Cardiac septum (tissue), 1 donor: ENCODE data around the gene BABAM2. TPM values are rescaled to one million over a fixed set of nuclear protein-coding genes. Genes with fewer than 3 reads are reported as not detected.
"Not testable (repeated sequence)": the region's sequence is repeated elsewhere in the genome, so short reads cannot be mapped to it uniquely, and the experiment has no call there.

Source experiments
- DNase-seq: peaks from one replicate; pipeline ENCODE4 v3.0.0-alpha.2; 2020; ENCODE audit warnings: low spot score
- intact Hi-C: fragments of 100-400 bp; cut with DNase I; formaldehyde crosslinking; loops from one replicate; pipeline ENCODE4 v1.14.0; 2022
- total RNA-seq: library from RNA; stranded (reverse); fragmentation: NEBNext Ultra II Directional; extraction: Animal tissue kit (Norgen Biotek cat#: 25700); gene quantifications from one replicate; pipeline ENCODE4 v1.2.1, GENCODE V29; 2021
- donor health status: DM: no; HTN: no; CAD: no.

The BABAM2 gene
- total RNA-seq, 1 donor from 2014 or later: 63.4 TPM

DNA sequence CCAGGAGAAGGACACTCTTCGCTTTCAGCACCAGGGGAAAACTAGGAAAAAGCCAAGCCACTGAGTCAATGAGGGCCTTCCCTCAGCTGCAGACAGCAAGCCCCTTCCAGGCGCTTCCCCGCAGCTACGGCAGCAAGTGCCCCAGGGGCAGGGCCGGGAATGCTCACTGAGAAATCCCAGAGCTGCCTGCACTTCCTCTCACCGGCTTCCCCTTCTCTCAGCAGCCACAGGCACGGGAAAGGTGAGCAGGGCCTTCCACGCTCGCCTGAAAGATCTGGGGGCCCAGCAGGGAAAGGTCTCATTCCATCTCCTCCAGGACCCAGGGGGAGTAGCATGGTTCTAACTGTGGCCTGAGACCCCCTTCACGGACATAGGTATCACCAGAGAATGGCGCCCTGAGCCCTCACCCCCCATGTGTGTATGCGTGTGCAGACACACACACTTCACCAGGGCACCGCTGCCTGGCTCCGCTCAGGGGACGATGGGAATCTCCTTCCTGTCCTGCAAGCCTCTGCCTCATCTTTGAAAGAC is 472.5 kb downstream of the BABAM2 start:
- DNase-seq: no peak

DNA sequence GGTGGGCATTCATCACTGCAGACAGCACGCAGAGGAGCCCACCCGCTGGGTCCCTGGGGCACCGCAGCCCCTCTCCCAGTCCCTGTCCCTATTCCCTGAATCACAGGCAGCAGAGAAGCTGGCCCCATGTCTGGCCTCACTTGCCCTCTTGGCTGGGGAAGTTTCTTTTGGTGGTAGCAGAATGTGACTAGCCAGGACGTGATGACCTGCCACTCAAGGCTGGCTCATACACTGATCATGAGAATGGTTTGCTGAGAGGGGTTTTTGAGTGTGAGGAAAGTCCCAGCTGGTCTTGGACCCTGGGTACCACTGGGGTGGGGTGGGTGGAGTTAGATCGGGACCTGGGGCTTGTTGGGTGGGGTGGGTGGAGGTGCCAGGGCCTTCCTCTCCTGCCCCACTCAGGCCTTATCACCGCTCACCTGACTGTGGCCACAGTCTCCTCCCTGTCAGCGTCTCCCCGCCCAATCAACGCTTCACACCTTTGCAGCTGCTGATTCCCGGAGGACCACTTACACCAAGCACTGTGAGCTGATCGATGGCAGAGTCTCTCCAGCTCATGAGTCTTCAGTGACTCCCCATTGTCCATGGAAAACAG is 473.3 kb downstream of the BABAM2 start:
- no peak for DNase-seq
- intact Hi-C loops: no loop called here

More for the DNA sequence above, 472.5 kb downstream of the BABAM2 start:
- intact Hi-C loops: no loop called here

DNA sequence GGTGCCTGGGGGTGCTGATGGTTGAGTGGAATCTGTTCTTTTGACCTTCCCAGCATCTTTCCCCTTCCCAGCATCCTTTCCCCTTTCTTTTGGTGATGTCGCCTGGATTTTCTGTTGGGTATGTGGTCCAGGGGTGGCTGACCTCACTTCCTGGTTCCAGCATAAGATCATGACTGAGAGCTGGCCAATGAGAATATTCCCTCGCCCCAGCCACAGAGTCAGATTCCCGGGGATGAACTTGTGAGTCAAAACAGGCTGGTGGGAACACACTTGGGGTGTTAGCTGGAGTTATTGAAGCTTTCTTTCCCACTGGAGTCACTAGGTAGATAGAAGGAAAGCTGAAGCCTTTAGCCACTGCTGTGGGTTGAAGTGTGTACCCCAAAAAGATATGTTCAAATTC is 474.1 kb downstream of the BABAM2 start:
- intact Hi-C loops: no loop called here
- no peak for DNase-seq

DNA sequence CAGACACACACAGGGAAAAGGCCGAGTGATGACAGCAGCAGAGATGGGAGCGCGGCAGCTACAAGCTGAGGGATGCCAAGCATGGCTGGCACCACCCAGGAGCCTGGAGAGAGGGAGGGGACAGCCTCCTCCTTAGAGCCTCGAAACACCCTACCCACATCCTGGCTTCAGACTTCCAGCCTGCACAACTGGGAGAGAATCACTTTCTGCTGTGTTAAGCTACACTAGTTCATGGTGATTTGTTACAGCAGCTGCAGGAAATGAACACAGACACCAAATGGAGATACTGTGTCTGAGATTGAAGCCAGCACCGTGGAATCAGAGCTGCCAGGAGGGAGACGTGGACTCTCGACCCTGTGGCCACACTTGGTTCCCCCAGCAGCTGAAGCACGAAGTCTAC is 474.6 kb downstream of the BABAM2 start:
- intact Hi-C loops: no loop called here
- DNase-seq: no peak

DNA sequence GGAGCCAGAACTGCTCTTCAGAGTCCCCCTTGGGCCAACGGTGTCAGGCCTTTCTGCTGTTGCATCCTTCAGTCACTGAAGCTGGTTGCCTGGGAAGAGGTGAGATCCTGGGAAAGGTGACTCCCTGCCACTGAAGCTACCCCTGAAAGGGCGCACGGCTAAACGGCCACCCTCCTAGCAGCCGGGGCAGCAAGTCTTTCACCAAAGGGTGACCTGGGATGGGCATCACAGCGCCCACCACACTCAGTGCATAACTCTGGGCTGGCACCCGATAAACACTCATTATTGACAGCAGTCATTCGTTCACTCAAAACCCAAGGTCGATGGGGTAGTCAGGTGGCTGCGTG is 475.6 kb downstream of the BABAM2 start:
- DNase-seq: no peak
- intact Hi-C loops: no loop called here

DNA sequence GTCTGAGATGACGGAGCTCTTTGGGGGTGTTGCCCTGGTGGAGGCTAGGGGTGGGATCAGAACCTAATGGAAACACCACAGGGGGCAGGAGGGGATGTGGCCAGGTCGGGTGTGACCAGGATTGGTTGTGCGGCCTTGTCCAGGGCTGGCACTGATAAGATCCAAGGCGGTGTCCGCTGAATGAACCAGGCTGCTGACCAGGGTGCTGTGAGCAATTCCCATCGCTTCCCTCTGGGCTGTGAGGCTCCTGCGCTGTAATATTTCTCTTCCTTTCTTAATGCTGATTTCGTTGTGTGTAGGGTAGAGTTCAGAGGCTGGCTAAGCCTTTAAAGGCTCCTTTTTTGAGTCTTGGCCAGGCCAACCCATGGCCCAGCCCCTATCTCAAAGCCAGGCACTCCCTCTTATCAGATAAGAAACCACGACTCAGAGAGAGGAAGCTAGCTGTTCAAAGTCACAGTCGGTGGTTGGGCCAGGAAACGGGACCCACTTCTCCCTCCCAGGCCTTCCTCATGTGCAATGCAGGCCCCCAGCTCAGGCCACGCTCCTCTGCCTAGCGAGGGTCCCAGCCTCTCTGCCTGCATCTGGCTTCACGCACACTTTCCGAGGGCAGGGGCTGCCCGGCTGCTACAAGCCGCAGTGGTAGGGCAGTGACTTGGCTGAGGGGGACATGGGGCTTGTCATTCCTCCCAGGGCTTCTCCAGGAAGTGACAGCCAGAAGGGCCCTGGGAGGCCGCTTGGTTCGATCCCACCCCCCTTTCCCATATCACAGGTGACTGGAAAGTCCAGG is 476.2 kb downstream of the BABAM2 start:
- no peak for DNase-seq
- intact Hi-C loops: no loop called here

DNA sequence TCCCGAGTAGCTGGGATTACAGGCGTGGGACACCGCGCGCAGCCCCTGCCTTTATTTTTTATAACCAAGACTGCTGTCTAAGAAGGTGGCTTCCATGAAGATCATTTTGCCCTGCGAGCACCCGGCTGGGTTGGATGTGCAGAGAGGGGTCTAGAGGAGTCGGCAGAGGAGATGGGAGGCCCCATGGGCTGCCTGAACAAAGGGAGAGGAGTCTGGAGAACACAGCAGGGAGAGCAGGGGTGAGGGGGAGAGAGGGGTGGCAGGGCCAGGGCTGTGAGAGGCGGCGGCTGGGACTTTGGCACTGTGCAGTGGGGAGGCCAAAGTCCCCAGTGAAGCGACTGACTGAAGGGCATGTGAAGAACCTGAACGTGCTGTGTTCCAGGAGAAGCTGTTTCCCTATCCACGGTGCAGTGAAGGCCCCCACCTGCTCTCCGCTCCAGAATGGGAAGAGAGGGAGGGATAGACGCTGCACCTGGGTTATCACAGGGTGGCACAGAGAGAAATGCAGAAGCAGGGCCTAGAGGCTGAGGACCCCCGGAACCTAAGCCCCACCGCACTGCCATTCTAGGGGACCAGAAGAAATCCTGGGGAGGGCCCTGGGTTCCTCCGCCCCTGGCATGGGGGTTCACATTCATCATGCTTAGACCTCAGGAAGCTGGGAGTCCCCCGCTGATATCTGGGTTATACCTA is 477.3 kb downstream of the BABAM2 start:
- no peak for DNase-seq
- intact Hi-C loops: no loop called here

DNA sequence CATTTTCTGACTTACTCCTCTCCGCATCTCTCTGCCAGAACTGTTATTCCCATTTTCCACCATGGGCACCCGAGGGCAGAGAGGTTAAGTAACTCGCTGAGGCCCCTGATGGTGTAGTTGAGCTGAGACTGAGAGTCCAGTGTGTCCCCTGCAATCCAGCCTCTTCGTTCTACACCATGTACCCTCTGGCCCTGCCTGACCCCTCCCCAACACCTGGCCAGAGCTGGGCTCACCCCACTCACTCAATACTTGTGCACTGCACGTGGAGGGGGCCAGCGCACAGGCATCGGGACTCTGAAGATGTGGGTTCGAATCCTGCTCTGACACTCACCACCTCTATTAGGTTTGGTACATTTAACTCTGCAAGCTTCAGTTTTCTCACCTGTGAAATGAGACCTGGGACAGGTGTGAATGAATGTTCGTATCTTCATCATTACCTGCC is 477.8 kb downstream of the BABAM2 start:
- no peak for DNase-seq

DNA sequence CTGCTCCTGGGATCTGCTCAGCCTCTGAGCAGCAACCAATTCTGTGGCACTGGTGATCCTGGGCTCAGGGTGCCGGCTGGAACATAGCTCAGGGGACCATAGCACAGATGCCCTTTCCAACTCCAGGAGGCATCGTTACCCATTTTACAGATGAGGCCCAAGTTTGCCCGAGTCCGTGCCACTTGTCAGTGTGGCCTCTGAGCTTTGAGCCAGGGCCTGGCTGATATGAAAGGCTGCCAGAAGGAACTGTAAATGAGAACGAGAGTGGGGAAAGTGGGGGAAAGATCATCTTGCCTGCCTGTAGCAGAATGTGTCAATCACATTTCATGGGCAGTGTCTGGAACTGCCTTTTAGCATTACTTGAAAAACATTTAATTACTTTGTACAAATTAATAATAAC is 478.8 kb downstream of the BABAM2 start:
- no peak for DNase-seq
- intact Hi-C loops: no loop called here

More for the DNA sequence above, 477.8 kb downstream of the BABAM2 start:
- intact Hi-C loops: no loop called here

DNA sequence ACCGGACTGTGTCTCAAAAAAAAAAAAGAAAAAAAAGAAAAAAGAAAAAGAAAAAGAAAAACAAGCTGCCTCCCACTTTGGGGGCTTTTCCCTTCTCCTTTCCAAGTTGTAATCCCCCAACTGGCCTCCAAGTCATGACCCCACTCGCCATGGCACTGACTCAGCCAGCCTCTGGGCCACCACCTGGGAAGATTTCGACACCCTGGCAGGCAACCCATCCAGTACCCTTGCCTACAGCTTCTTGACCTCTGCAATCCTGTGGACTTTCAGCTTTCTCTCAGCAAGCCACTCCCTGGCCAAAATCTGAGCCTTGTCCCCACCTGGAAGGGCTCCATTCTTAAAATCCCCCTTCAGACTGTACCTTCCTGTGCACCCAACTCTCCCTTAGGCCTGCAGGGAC is 479.8 kb downstream of the BABAM2 start:
- intact Hi-C loops: no loop called here
- DNase-seq: no peak

DNA sequence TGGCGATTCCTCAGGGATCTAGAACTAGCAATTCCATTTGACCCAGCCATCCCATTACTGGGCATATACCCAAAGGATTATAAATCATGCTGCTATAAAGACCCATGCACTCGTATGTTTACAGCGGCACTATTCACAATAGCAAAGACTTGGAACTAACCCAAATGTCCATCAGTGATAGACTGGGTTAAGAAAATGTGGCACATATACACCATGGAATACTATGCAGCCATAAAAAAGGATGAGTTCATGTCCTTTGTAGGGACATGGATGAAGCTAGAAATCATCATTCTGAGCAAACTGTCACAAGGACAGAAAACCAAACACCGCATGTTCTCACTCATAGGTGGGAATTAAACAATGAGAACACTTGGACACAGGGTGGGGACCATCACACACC is 481.2 kb downstream of the BABAM2 start:
- DNase-seq, intact Hi-C loops: not testable (repeated sequence)

DNA sequence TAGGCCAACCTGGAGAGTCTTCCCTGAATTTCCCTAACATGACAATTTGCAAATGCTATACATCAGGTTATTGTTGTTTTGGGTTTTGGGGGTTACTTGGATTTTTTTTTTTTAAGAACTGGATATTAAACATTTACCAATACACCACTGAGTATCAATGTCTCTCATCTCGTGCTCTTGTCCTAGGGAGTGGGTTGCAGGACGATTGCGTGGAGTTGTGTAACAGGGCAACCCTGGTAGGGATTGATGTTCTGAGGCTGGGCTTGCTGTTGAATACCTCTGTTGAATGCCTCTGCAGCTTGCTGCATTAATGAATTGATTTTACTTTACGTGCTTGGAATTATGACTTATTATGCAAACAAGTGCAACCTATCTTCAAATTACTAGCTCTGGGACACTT is 483.3 kb downstream of the BABAM2 start:
- no peak for DNase-seq
- intact Hi-C loops: no loop called here

DNA sequence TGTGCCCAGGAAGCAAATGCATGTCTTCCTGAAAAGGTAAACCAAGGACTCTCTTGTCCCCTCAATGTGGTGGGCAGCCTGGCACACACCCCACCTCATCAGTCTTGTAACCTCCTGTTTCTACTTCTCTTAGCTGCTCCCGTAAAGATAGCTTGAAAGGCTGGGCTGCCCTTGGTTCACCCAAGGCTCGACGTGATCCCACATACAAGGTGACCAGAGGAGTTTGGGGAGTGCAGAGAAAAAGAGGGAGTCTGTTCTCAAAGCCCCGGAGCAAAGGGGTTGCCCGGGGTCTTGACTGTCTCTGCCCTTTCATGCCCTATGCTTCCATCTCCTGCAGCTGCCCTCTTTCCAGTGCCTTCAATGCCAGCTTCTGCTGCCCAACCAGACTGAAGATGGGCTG is 483.8 kb downstream of the BABAM2 start:
- intact Hi-C loops: no loop called here

DNA sequence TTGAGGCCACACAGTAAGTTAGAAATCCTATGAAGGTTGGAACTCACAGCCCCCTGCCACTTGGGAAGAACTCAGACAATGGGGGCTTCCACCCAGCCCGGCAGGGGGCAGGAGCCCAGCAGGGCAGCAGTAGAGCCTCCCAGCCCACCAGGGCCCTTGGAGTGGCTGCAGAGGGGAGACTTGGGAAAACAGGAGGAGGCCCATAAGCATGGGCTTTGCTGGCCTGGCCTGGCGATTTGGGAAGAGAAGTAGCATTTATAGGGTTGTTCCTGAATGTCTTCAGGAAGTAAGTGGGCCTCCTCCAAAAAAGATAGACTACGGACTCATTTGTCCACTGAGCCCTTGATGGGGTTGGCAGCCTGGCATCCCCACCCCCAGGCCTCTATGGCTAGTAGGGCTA is 484.7 kb downstream of the BABAM2 start:
- intact Hi-C loops: no loop called here

More for the DNA sequence above, 483.8 kb downstream of the BABAM2 start:
- DNase-seq: no peak

DNA sequence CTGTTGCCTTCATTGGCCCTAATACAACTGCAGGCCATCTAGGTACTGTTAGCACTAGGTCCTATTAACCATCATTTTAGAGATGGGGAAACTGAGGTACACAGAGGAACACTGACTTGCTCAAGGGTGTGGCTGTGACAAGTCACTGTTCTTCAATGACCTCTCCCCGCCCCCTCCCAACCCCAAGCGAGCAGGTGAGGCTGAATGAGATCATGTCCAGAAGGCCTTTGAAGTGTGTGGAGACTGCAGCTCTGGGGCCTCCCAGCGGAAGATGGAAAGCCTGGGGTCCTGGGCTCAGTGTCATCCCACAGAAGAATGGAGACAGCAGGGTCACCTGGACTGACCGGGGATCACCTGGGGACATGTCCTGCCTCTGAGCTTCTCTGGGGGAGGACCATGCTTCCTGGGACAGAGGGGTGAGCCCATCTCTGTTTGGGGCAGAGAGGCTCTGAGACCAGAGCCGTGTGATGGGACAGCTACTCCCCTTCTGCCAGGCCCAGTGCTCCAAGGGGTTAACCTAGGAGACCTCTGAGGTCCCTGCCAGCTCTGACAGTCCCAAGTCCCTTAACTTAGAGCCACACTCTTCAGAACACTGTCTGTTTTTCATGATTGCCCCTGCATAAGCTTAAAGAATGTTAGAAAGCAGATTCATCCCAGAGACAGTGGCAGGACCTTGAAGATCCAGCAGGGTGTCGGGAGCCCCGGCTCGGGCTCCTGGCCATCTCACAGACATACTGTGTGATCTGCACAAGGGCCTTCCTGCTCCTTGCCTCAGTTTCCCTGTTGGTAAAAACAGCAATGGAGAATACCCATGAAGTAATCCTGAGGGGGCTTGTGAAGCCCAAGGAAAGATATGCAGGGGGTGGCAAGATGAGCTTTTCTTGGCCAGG is 485.5 kb downstream of the BABAM2 start:
- intact Hi-C loops: no loop called here
- no peak for DNase-seq

More for the DNA sequence above, 484.7 kb downstream of the BABAM2 start:
- no peak for DNase-seq

DNA sequence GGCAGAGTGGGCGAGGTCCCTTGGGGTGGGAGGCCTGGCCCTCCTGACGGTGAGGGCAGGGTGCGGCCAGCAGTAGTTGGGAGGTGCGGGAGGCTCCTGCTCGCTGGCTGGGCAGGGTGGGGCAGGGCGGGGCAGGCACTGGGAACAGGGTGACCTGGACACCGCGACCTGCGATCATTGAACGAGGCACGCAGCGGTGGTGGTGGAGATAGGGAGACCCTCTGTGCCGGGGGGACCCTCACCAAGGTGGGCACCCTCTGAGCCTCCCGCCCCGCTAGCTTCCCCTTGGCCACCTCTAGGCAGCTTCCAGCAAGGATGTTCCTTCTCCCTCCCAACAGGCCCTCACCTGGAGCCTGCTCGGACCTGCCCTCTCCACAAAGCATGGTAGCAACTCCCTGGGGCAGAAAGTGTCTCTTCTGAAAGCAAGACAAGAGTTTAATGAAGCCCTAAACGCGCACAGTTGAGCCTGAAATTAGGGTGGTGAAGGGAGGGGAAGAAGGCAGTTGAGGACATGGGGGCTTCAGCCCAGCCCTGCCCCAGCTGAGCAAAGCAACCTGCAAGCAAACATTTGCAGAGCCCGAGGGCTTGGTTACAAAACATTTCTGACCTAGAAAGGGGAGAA is 486.8 kb downstream of the BABAM2 start:
- DNase-seq: no peak
- intact Hi-C loops: no loop called here

DNA sequence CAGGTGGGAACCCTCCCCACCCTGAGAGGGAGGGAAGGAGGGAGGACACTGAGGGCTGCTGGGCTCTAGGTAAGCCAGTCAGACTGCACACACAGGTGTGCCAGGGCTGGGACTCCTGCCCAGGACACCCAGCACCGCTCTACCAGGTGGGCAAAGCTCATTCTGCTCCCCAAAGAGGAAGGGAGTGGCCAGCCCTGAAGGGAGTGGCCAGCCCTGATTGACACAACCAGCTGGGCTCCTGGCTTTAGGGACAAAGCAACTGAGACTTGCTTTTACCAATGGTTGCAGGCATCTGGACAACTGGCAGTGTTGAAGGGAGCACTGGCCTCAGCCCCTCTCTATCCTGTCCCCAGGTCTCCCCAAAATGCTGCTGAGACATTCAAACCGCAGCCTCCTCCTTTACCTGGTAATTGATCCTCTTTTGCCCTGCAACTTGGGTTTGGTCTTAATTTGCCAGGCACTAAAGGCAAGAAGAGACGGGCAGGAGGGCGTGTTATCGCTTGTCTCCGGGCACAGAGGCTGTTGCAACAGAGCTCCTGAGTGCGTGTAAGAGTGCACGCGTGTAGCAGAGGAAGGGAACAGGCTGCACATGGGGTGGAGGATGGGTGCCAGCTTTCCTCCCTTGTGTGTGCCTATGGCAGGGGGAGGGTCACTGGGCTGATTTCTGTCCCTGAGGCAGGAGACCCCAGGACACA is 487.6 kb downstream of the BABAM2 start:
- intact Hi-C loops: no loop called here
- no peak for DNase-seq

DNA sequence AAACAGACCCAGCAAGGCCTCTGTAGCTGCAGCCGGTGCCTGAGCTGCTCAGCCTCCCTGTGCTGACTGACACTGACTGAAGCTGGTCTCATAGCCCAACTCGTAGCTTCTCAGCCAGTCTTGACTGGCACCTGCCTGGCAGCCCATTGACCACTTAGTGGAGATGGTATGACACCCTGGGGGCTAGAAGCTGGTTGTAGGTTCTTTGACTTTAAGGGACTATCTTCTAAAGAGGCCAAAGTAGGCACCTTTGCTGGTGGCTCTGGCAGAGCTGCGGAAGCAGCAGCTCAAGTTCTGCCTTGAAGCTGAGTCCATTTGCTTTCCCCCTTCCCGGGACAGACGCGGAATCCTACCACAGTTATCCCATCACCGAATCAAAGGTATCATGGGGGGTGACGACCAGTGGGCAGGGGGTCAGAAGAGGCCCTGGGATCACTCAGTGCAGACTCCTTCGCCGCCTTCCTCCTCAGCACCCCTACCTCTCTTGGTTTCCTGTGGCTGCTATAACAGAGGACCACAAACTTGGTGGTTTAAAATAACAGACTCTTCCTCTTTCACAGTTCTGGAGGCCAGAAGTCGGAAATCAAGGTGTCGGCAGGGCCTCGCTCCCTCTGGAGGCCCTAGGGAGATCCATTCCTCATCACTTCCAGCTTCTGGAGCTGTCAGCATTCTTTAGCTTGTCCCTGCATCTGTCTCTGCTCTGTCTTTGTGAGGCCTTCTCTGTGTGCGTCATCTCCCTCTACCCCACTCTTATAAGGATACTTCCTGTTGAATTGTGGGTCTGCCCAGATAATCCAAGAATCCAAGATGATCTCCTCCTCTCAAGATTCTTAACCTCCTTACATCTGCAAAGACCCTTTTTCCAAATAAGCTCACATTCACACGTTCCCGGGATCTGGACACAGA is 488.4 kb downstream of the BABAM2 start:
- DNase-seq: no peak
- intact Hi-C loops: no loop called here
